ENCODE measurements around the gene INO80E.

DNA sequence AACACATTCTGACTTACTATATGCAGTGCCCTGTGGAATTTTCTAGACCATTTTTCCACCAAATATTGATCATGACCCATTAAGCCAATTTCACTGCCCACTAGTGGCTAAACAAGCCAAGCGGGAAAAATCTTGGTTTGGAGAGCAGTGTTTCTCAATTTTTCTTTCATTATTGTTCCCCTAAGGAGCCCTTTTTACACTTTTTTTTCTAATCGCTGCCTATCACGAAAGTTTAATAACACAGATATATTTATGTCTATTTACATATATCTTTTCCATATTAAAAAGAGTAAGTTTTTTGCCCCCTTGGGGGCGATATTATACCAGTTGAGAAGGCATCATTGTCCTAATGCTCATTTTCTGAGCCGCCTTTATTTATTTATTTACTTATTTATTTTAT is 45.8 kb downstream of the INO80E start:
- peak; percentile 54 for TF ChIP-seq CTCF (IDR thresholded peaks at IDR 0.05; ENCODE audit: poor library complexity)
- no peak for TF ChIP-seq EZH2 (IDR thresholded peaks at IDR 0.05; ENCODE audit: borderline replicate concordance)

All from hepatocyte (in vitro differentiated cells).